GM12878 (cell line): Measurements from ENCODE around the gene FOXP3.

Source experiments
- CHD2 ChIP-seq: IDR thresholded peaks from 2 replicates; pipeline ENCODE4 v1.6.1; 2011; ENCODE audit warnings: low read depth, low read length, improper control_type of control experiment, borderline replicate concordance
- CREB1 ChIP-seq: IDR thresholded peaks from 2 replicates; pipeline ENCODE4 v1.6.1; 2012; ENCODE audit warnings: low read depth, mild to moderate bottlenecking, inconsistent platforms
- EP300 ChIP-seq, 2 experiments: fragments of 150-350 bp in 1 of 2; IDR thresholded peaks; 2 replicates each; pipeline ENCODE4 v1.6.1; 2011 to 2012; ENCODE audit warnings: low read depth in 2 of 2, low read length in 2 of 2, borderline replicate concordance in 1 of 2, improper control_type of control experiment in 1 of 2, inconsistent platforms in 1 of 2; ENCODE audit not compliant: control insufficient read depth in 1 of 2
- EZH2 ChIP-seq: IDR thresholded peaks from 2 replicates; pipeline ENCODE4 v1.6.1; 2012; ENCODE audit warnings: low read depth, mild to moderate bottlenecking, control low read depth, inconsistent platforms, low read length, borderline replicate concordance; ENCODE audit not compliant: control insufficient read depth
- JUNB ChIP-seq: IDR thresholded peaks from 2 replicates; pipeline ENCODE4 v1.6.1; 2016; ENCODE audit warnings: antibody characterized with exemption, mild to moderate bottlenecking
- JUND ChIP-seq: IDR thresholded peaks from 2 replicates; pipeline ENCODE4 v1.6.1; 2012; ENCODE audit warnings: low read depth, mild to moderate bottlenecking, low read length, improper control_type of control experiment, moderate library complexity
- NFIC ChIP-seq: IDR thresholded peaks from 2 replicates; pipeline ENCODE4 v1.6.1; 2012; ENCODE audit warnings: low read depth, mild to moderate bottlenecking, inconsistent platforms, low read length, moderate library complexity
- SRF ChIP-seq, 2 experiments: IDR thresholded peaks; 2 replicates each; pipeline ENCODE4 v1.6.1; 2011; ENCODE audit warnings: low read depth in 2 of 2, low read length in 2 of 2, mild to moderate bottlenecking in 1 of 2, moderate library complexity in 1 of 2
- TAF1 ChIP-seq: IDR thresholded peaks from 2 replicates; pipeline ENCODE4 v1.6.1; 2011; ENCODE audit warnings: mild to moderate bottlenecking, low read depth, low read length, borderline replicate concordance
- TARDBP ChIP-seq: IDR thresholded peaks from 2 replicates; pipeline ENCODE4 v1.6.1; 2016; ENCODE audit warnings: borderline replicate concordance
- TF ChIP-seq, protein P1 (sequence below): IDR thresholded peaks from 2 replicates; pipeline ENCODE4 v1.6.1; 2012; ENCODE audit warnings: low read depth, low read length, improper control_type of control experiment

DNA sequence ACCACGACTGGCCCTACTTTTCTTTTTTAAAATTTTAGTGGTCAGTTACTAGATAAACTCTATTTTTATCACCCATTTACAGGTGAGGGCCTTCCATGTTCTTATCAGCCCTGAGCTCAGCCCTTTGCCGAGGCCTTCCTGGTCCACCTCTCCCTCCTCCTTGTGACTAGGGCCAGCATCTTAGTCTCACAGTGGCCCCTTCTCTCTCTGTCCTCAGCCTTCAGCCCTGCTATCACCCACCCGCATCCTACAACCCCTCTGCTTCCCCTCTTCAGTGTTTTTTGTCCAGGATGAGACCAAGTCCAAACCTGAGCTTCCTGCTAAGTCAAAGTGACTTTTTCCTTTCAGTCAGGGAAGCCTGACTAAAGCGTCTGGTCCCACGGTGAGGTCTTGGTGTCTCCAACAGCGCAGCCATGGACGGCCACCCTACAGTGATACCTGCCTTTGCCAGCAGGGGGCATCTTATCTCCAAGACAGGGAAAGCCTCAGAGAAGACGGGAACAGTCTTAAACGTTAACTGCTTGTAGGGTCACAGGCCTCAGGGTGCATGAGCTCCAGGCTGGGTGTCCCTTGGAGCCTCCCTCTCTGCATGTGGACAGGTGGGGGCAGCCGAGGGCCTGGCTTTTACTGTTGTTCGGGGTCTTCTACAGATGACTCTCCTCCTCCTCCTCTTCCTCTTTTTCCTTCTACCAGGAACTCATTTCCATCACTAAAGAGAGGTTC lies 27.3 kb upstream of the FOXP3 start:
- TF ChIP-seq TARDBP: no peak
- no peak for TF ChIP-seq JUNB
- TF ChIP-seq, protein P1, sequence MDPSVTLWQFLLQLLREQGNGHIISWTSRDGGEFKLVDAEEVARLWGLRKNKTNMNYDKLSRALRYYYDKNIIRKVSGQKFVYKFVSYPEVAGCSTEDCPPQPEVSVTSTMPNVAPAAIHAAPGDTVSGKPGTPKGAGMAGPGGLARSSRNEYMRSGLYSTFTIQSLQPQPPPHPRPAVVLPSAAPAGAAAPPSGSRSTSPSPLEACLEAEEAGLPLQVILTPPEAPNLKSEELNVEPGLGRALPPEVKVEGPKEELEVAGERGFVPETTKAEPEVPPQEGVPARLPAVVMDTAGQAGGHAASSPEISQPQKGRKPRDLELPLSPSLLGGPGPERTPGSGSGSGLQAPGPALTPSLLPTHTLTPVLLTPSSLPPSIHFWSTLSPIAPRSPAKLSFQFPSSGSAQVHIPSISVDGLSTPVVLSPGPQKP: no peak
- no peak for TF ChIP-seq CHD2
- no peak for TF ChIP-seq CREB1
- no peak for TF ChIP-seq SRF (IDR thresholded peaks at IDR 0.05; ENCODE audit: low read depth in 2 of 2, low read length in 2 of 2)
- no peak for TF ChIP-seq EZH2
- TF ChIP-seq EP300 (IDR thresholded peaks at IDR 0.05; ENCODE audit: borderline replicate concordance in 1 of 2, control insufficient read depth in 1 of 2, low read depth in 2 of 2, low read length in 2 of 2): no peak
- TF ChIP-seq NFIC: no peak
- TF ChIP-seq TAF1: no peak
- TF ChIP-seq JUND: no peak
